ENCODE measurements around the gene FUT7.
"Not testable (repeated sequence)": the region's sequence is repeated elsewhere in the genome, so short reads cannot be mapped to it uniquely, and the experiment has no call there.

FUT7 gene

DNA sequence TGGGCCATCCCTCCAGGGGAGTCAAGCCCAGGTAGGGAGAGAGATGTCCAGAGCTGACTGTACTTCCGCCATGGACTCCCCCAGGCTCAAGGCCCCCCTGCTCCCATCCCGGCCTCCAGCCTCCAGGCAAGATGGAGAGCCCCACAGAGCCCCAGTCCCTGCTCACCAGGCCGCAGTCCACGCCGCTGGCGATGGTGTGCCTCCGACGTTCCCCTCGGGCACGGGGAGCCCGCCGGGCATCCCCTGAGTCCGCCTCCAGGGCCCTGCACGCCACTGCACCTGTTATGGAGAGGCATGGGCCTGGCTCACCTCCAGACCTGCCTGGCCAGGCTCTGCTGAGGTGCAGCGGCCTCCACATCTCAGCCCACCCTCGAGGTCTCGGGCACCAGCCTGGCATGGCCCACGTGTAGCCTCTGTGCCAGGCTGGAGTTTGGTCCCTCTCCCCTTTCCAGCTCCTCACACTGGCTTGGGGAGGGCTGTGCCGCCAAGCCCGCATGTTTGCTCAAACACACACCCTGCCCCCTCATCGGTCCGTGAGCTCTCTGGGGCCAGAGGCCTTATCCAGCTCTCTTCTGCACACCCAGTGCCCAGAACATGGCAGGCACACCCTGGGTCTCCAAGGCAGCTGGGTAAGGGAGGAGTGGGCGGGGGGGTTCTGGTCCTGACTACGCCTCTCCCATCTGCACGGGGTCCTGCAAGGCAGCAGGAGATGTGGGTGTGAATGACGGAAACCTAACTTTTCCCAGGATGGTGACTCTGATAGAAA is 34.4 kb upstream of the FUT7 start:
- no peak for DNase-seq (ENCODE audit: low read depth in 3 of 3)

DNA sequence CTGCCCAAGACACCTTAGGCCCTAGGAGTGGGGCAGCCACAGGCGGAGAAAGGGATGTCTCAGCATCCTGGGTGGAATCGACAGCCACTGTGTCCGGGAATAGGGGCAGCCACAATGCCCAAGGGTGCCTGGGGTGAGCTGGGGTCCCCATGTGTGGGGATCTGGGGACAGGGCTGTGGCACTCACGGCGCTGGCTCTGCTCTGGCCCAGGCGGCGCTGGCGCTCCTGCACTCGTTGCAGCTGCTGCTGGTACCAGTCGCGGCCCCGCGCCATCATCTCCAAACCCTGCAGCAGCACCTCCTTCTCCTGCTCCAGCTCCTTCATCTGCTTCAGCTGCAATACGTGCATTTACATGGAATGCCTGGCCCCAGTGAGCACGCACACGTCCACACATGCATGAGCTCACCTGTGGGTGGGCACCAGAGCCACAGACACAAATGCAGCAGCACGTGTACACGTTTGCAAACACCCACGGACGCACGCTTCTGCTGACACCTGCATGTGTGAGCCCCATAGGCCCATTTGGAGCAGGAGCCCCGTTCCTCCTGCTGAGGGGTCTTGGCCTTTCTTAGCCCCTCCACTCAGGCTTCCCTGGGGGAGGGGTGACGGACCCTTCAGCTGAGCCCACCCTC is 33.6 kb upstream of the FUT7 start:
- DNase-seq (ENCODE audit: low read depth in 3 of 3), result no peak

DNA sequence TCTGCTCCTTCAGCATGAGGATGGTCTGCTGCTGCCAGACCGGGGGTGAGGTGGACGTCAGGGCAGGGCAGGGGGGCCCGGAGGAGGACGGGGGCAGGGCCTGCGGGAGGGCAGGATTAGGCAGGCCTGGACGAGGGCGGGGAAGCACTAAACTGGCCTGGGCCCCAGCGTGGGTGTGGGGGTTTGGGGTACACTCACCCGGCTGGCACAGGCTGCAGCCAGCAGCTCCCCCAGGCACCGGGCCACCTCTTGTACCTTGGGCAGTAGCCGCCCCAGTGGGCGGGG is 32.9 kb upstream of the FUT7 start:
- DNase-seq (ENCODE audit: low read depth in 3 of 3), result no peak

DNA sequence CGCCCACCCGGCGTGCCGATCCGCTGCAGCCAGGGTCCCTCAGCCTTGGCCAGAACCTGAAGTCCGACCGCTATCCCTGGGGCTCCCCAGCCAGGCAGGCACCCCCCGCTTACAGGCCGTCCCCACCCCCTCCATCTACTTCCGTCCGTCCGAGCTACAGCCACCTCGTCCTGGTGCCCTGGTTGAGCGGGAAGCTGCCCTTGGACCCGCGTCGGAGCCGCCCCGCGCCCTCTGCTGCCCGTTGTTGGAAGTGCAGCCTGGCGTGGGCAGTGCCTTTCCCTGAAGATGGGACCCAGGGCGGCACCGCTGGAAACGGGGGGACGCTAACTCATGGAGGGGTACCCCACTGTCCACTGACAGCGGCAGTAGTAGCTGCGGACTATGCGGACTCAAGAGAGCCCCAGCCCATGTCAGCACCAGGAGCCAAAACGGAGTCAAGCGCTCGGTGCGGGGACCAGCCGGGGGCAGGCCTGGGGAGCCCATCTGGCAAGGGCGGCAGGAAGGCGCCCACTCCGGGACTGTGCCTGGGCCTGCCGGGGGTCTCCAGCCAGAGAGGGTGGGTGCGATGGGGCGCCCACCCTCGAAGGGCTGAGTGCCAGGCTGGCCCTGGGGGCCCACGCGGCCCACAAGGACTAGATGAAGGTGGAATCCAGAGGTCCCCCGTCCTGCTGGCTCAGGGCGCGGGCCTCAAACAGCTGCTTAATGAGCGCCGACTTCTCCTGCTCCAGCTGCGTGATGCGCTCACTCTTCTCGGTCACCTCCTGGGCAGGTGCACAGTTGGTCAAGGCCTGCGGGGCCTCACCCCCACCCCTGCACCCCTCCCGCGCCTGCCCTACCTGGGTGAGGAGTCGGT is 32.4 kb upstream of the FUT7 start:
- DNase-seq (ENCODE audit: low read depth in 3 of 3), result no peak

DNA sequence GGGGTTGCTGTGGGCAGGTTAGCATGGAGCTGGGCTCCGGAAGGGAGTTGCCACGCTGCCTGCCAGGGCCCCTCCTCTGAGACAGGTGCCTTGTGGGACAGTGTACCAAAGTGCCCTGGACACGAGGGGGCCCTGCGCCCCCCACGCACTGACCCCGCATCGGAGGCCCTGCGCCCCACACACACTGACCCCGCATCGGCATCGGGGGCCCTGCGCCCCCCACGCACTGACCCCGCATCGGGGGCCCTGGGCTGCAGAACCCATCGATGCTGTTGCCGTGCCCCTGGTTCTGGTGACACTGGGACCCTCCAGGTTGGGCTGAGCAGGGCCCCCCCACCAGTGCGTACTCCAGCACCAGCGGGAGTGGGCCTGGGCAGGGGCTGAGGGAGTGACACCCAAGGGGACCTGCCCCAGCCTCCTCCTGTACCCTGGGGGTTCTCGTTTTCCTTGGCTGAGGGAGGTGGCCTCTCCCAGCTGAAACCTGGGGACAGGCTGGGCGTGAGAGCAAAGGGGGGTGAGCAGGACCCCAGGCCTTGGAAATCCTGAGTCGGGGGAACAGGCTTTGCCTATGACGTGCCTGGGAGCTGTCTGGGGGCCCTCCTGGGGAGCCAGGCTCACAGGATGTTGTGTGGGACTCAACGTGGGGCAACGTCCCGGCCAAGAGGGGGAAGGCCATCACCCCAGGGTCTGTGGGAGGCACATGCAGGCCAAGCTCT is 31.6 kb upstream of the FUT7 start:
- no peak for DNase-seq (ENCODE audit: low read depth in 3 of 3)

DNA sequence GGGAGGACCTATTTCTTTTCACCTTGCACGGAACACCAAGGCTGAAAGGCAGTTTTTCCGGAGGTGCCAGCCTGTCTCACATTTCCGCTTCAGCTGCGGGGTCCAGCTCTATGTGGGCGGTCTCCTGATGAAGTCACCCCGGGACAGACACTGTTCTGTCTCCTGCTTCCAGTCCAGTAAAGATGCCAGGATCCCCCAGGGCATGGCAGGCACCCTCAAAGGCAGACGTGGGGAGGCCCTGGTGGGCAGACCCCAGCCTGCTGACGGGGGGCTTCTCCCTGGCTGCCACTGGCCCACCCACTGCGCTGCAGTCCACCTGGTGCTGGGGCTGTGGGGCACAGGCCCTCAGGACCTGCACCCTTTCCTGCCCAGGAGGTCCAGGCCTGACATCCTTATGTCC is 30.9 kb upstream of the FUT7 start:
- DNase-seq (ENCODE audit: low read depth in 3 of 3), result not testable (repeated sequence)

DNA sequence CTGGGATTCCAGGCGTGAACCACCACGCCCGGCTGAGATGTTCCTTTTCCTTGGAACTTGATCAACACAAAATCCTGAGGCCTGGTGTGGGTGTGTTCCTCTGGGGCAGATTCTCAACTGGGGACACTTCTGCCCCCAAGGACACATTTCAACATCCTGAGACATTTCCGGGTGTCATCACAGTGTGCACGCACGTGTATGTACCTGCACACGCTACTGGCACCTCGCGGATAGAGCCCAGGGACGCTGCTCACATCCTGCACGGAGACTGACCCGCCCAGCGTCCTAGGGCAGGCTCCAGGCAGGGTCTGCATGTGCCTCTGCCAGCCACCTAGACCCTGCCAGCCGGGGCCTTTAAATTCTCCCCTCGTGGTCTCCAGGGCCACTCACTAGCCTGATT is 30.5 kb upstream of the FUT7 start:
- DNase-seq (ENCODE audit: low read depth in 3 of 3), result no peak

DNA sequence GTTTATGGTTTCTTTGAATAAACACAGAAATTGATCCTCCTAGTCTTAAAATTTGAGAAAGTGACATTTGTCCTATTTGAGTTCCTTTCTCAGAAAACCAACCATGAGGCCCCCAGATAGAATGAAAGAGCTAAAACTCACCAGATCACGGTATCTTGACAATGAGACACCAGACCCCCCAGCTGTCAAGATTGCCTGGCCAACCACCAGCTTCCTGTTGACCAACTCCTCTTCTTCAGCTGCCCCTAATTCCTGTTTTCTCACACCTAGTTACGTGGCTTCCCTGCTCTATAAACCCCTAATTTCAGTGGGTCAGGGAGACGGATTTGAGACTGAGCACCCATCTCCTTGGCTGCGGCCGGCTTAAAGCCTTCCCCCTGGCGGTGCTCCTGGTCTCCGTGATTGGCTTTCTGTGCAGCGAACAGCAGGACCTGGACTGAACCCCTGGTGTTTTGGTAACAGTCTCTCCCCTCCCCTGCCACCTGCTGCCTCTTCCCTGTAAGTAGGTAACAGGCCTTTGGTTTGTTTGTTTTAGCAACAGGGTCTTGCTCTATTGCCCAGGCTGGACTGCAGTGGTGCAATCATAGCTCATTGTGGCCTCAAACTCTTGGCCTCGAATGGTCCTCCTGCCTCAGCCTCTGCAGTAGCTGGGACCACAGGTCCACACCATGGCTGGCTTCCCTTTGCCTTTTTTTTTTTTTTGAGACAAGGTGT is 26.8 kb upstream of the FUT7 start:
- no peak for DNase-seq (ENCODE audit: low read depth in 3 of 3)

DNA sequence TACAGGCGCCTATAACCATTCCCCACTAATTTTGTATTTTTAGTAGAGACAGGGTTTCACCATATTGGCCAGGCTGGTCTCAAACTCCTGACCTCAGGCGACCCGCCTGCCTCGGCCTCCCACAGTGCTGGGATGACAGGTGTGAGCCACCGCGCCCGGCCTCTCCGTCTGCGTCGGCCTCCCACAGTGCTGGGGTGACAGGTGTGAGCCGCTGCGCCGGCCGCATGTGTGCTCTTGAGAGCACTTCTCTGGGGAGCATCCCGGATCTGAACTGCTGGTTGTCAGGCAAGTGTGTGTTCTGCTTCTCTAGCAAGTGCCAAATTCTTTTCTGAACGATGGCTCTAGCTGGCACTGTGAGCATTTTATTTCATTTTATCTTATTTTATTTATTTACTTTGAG is 25.7 kb upstream of the FUT7 start:
- DNase-seq (ENCODE audit: low read depth in 3 of 3), result no peak

DNA sequence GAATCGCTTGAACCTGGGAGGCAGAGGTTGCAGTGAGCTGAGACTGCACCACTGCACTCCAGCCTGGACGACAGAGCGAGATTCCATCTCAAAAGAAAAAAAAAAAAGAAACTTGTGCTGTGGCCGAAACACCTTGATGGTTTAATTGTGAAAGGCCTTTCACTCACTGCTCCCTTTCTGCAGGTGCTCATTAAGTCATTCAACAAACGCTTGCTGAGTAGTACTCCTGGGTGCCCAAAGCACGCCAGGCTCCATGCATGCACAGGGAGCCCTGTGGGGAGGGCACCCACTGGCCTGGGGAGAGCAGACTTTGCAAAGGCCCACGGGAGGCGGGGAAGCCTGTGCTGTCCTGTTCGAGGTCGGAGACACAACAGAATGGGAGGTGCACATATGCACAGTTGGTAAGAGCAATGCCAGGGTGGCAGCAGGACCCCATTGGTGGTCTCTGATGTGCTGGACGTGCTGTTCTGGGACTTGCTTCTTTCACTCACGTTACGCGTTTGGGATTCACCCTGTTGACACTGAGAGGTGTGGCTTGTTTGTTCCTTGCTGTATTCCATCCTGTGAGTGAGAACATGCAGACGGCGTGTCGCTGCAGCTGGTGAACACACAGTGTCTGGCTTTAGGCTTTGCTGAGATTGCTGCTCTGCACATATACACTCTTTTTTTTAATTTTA is 25.0 kb upstream of the FUT7 start:
- DNase-seq (ENCODE audit: low read depth in 3 of 3), result no peak

DNA sequence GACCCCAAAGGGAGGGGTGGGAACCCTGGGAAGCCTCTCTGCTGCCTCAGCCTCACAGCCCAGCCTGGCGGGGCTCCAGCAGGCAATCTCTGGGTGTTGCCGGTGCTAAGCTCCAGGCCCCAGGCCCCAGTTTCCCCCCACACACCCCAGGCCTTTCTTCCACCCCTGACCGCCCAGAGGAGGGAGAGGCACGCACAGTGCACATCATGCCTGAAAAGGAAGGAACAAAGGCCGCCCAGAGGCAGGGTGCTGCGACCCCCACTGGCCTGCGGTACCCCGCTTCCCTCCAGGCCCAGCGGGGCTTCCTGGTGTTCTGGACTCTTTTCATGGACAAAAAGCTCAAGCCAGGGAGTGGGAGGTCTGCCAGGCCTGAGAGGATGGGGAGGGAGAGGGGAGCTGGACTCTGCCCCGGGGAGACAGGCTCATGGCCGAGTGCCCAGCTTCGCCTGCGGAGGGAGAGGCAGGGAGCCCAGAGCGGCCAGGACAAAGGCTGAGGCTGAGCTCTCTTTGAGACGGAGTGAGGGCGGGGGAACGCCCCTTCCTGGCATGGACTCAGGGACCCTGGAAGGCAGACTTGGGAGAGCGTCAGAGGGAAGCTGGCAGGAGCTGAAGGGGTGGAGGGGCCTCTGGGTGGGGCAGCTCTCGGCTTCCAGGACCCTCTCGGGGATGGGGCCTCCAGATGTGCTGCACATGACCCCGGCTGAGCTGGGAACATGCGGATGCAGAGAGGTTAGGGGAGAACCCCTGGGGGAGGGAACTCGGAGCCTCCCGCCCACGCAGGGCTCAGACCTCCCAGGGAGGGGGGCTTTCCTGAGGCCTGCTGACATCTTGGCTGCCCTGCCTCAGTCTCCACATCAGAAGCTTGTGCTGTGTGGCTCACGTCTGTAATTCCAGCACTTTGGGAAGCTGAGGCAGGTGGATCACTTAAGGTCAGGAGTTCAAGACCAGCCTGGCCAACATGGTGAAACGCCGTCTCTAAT is 23.8 kb upstream of the FUT7 start:
- no peak for DNase-seq (ENCODE audit: low read depth in 3 of 3)

DNA sequence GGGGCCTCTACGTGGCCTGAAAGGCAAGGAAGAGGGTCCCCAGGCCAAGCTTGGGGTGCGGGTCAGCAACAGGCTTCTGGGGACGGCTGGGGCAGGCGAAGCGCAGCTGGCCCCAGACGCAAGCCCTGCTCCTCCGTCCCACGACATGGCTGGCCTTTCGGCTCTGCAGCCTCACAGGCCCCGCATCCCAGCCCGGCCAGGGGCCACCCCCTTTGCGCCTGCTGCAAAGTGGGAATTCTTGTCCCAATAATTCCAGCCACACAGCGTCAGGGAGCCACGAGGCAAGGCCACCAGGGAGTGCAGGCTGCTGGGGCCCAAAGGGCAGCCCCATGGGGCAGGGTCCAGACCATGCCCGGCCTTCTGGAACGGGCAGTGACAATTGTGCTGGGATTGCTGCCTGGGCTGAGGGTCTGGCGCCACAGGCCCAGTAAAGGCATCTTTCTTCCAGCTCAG is 23.1 kb upstream of the FUT7 start:
- no peak for DNase-seq (ENCODE audit: low read depth in 3 of 3)

DNA sequence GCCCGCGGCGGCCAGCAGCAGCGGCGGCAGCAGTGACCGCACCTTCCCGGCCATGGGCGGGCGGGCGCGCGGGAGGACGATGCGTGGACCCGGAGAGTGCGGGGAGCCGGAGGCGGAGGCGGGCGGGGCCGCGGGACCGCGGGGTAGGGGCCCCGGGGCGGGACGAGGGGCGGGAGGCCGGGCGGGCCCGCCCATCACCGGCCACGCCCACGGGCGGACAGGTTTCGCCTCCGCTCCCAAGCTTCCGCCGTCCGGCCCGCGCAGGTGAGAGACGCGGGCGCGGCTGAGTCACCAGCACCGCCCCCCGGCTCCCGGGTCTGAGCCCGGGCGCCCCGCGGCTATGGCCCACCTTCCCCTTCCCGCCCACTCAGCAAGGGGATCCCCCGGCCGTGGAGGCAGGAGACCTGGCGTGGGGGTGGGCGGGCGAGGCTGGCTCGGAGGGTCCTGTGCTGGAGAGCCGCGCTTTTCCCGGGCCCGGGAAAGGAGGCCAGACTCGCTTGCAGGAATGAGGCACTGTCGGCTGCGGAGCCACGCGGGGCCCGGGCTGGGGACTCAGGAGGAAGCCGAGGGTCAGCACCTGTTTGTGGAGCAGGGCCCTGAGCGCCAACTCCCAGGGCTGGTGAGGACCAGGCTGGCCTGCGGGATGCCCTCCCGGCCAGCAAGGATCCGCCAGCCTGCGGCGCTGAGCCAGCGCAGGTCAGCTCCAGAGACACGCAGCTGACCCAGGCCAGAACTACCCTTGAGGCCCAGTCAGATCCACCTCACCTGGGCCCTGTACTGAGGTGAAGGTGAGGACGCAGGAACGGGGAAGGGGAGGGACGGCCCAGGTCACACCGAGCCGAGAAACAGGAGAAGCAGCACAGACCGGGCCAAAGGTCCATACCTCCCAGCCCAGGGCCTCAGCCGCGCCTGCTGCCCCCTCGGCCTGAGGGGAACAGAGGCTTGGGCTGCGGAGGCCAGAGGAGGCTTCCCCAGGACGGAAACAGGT is 22.4 kb upstream of the FUT7 start, which contains the start of gene ENTPD2:
Gene ENTPD2 (minus strand): TSS at position 118 of the 988 bp plus-strand sequence. CDS start 64 bp downstream, at position 54.
- no peak for DNase-seq (ENCODE audit: low read depth in 3 of 3)

DNA sequence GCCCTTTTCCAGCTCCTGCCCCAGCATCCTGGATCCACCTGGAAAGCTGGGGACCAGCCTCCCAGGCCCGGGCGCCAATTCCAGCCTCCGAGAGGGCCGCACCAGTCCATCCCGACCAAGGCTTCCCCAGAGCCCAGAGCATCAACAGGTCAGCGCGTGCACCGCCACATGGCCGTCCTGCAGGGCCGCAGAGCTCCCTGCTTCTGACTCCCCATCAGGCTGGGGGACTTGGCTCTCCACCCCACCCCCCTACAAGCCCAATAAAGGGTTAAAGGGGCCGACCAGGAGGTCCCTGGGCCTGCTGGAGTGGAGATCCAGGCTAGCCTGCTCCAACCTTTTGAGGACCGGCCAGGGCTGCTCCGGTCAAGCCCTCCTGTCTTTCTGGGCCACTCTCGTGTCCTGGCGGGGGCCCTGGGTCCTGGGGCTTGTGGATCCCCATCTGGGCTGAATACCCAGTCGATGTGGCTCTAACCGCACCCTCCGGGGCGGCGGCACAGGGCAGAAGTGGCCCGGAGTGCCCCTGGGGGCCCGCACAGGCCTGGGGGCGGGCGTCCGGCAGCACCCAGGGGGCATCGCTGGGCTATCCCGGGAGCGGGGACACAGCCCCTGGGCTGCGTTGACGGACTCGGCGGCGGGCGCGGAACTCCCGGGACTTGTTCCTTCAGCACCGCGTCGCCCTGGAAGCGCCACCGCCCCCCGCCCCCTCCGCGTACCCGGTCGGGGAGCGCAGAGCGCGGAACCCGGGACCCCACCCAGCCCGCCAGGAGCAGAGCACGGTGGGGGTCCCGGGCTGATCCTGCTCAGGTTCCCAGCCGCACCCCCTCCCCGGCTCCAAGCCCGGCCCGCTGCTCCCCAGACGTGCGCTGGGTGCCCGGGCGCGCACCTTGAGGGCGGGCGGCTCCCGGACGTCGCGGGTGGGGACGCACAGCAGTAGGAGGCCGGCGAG is 21.4 kb upstream of the FUT7 start:
- no peak for DNase-seq (ENCODE audit: low read depth in 3 of 3)

DNA sequence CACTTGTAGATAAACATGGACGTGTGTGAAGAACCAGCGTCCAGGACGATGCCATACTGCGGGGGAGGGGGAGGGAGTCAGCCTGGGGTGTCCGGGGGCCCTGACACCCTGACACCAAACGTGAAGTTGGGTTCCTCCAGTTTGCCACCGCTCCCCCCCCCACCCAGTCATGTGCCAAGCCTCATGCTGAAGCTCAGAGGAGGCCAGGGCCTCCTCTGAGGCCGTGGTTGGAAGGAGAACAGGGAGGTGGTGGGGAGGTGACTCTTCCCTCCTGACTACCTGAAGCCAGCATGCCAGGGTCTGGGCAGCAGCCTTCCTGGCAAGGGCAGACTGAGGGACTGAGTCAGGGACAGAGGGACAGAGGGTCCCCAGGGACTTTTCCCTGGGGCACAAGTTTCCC is 20.4 kb upstream of the FUT7 start:
- no peak for DNase-seq (ENCODE audit: low read depth in 3 of 3)

DNA sequence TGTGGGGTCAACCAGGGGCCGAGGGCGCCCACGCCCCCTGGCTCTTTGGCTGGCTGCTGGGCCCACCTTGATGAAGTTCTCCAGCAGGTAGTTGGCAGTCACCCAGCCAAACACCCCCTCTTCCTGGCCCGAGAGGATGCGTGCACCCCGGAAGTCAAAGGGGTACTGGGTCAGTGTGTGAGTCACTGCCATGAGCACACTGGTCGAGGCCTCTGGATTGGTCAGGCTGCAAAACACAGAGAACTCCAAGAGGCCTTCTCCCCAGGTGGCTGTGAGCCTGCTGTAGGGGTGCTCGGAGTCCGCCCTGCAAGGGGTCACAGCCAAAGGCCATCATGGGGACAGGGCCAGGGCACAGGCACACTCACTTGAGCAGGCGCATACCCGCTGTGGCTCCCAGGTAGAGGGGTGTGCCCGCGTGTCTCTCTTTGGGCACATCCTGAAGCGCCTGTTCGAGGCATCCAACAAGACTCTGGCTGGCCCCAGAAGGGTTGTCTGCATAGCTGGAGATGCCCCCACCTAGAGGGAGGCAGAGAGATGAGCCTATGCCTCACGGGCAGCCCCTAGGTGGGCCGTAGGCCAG is 19.3 kb upstream of the FUT7 start:
- DNase-seq (ENCODE audit: low read depth in 3 of 3), result no peak

DNA sequence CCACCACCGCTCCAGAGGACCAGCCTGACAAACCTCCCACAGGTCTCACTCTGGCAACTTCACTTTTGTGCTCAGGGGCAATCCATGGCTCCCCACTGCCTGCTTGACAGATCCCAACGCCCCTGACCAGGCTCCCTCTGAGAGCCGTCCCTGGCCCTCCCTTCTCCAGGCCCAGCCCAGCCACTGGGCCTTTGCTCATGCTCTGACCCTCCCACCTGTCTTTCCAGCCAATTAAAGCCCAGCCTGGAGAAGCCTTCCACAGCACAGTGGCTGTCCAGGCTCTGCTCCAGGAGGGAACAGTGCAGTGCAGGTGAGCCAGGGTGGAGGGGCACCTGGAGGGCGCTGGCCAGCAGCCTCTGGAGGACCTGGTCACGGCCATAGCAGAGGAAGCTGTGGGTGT is 18.7 kb upstream of the FUT7 start:
- no peak for DNase-seq (ENCODE audit: low read depth in 3 of 3)

All from stimulated activated CD4-positive, alpha-beta T cell treated with anti-CD3 and anti-CD28 coated beads, TNF-alpha, amount 100 ng/mL, for 48 hours (primary cell).